PC-9 (cell line): Measurements from ENCODE around the gene CD200R1L. TPM values are rescaled to one million over a fixed set of nuclear protein-coding genes. Genes with fewer than 3 reads are reported as not detected.

Source experiments
- BruUV-seq: library from RNA; stranded (reverse); fragments of 400-500 nt; replicated peaks from 2 replicates; lab custom pipeline; 2021; lab: Mats Ljungman, UMichigan
- CTCF ChIA-PET: fragments of 300-600 bp; sonication (Branson Sonifier 250); formaldehyde crosslinking; loops from one replicate; lab custom pipeline; 2022; ENCODE audit warnings: antibody characterized with exemption; lab: Charles Lee
- POLR2A ChIA-PET: fragments of 300-600 bp; sonication (Branson Sonifier 250); formaldehyde crosslinking; loops from one replicate; lab custom pipeline; 2022; ENCODE audit warnings: antibody characterized with exemption; ENCODE audit not compliant: unreplicated experiment; lab: Charles Lee
- DNase-seq, 2 experiments: peaks; one replicate each; pipeline versions ENCODE4 v3.0.0 to v3.0.0-alpha.2; 2015 to 2022; ENCODE audit warnings: mixed read lengths in 1 of 2
- H2AFZ ChIP-seq: fragments of 200-600 bp; sonication (generic); 2 replicates; pipeline ENCODE4 v1.8.1; 2017; ENCODE audit warnings: antibody characterized with exemption
- H3F3A ChIP-seq: fragments of 200-600 bp; sonication (generic); 2 replicates; pipeline ENCODE4 v1.8.1; 2017; ENCODE audit warnings: antibody characterized with exemption, mild to moderate bottlenecking, low read depth; ENCODE audit not compliant: insufficient read depth
- H3K27ac ChIP-seq: fragments of 200-600 bp; sonication (generic); 2 replicates; pipeline ENCODE4 v1.6.1; 2016; ENCODE audit warnings: mixed run types
- H3K27me3 ChIP-seq: fragments of 200-600 bp; sonication (generic); 2 replicates; pipeline ENCODE4 v1.6.1; 2016; ENCODE audit warnings: low read depth, mixed run types; ENCODE audit not compliant: insufficient read depth
- H3K36me3 ChIP-seq: fragments of 200-600 bp; sonication (generic); 2 replicates; pipeline ENCODE4 v1.6.1; 2016; ENCODE audit warnings: low read depth, mixed run types
- H3K4me1 ChIP-seq: fragments of 200-600 bp; sonication (generic); replicated peaks from 2 replicates; pipeline ENCODE4 v1.6.1; 2016; ENCODE audit warnings: mixed run types; ENCODE audit not compliant: insufficient read depth
- H3K4me2 ChIP-seq: fragments of 200-600 bp; sonication (generic); 2 replicates; pipeline ENCODE4 v1.6.1; 2017; ENCODE audit warnings: mixed run types
- H3K4me3 ChIP-seq: fragments of 200-600 bp; sonication (generic); 2 replicates; pipeline ENCODE4 v1.6.1; 2016; ENCODE audit warnings: mixed run types
- H3K79me2 ChIP-seq: fragments of 200-600 bp; sonication (generic); 2 replicates; pipeline ENCODE4 v1.6.1; 2017; ENCODE audit warnings: low read depth, mixed run types
- H3K9me2 ChIP-seq: fragments of 200-600 bp; sonication (generic); 2 replicates; pipeline ENCODE4 v1.8.1; 2017; ENCODE audit warnings: mild to moderate bottlenecking; ENCODE audit not compliant: insufficient read depth
- H3K9me3 ChIP-seq: fragments of 200-600 bp; sonication (generic); 2 replicates; pipeline ENCODE4 v1.8.1; 2016; ENCODE audit warnings: low read depth; ENCODE audit not compliant: insufficient read depth
- H4K20me1 ChIP-seq: fragments of 200-600 bp; sonication (generic); 2 replicates; pipeline ENCODE4 v1.8.1; 2017; ENCODE audit not compliant: insufficient read depth
- CTCF ChIP-seq: fragments of 200-600 bp; sonication (generic); conservative IDR thresholded peaks from 2 replicates; pipeline ENCODE4 v1.6.1; 2017; ENCODE audit warnings: mixed run types, antibody characterized with exemption, mild to moderate bottlenecking, moderate library complexity
- EZH2 ChIP-seq: fragments of 200-600 bp; sonication (generic); IDR thresholded peaks from 2 replicates; pipeline ENCODE4 v1.8.0; 2017; ENCODE audit warnings: antibody characterized with exemption, low read depth
- intact Hi-C: fragments of 100-400 bp; cut with micrococcal nuclease; formaldehyde crosslinking; loops from one replicate; pipeline ENCODE4 v1.10.0; 2022; ENCODE audit not compliant: unreplicated experiment
- total RNA-seq: library from RNA; stranded (reverse); gene quantifications from 2 replicates; pipeline ENCODE4 v1.2.3, GENCODE V29; 2021

Gene CD200R1L
- total RNA-seq, 1 experiment from 2014 or later, result 0.37 TPM

- Histone ChIP-seq H3K4me3 (no peak overlapping the region), H3K27me3 (no peaks in the 10 kb centered on the region), H3K4me1 (peaks cover 33% of the 10 kb centered on the region), H3K9me3 (0 out of 2 replicates have a peak, but pooled peaks cover 3% of the 10 kb centered on the region), H3K36me3 (no peaks in the 10 kb centered on the region), H3K4me2 (peak overlapping the region; percentile 17; the same call in 1 of the 2 replicates), H3K9me2 (no peaks in the 10 kb centered on the region), H3K79me2 (no peaks in the 10 kb centered on the region), H2AFZ (no peak overlapping the region), H4K20me1 (no peaks in the 10 kb centered on the region), H3K27ac (peak overlapping the region; percentile 29; the same call in 1 of the 2 replicates), H3F3A (no peaks in the 10 kb centered on the region)
- TF ChIP-seq CTCF (no peak), EZH2 (no peak)
- POLR2A ChIA-PET, result interaction anchor here (0.6 kb wide), 2 partner anchors 16 to 144 kb away, joined by 3 to 12 read pairs; no protein-coding TSS in a partner anchor
- CTCF ChIA-PET, result interaction anchor here (1.5 kb wide), 1 partner anchor 81 kb away, joined by 5 read pairs; no protein-coding TSS in a partner anchor
- BruUV-seq, result no TSS peak
- intact Hi-C loops, result loop anchor here (5.0 kb wide), 1 partner anchor 176 kb away; the partner anchor contains the start of gene GTPBP8
- peak in 1 of 2 experiments; percentile 82 for DNase-seq
Observed at GRCh38 chr3:112815981-112816380, 30.7 kb downstream of the CD200R1L start.

- no peak overlapping the region for H3K4me3 ChIP-seq
- CTCF ChIA-PET, result interaction anchor here (0.7 to 2.2 kb wide), 6 partner anchors 13 to 171 kb away, joined by 3 to 27 read pairs (median 6); no protein-coding TSS in a partner anchor
- no peaks in the 10 kb centered on the region for H3K79me2 ChIP-seq
- no peaks in the 10 kb centered on the region for H3F3A ChIP-seq
- H4K20me1 ChIP-seq, result no peaks in the 10 kb centered on the region
- H3K4me1 ChIP-seq, result peaks cover 33% of the 10 kb centered on the region
- H3K36me3 ChIP-seq, result no peaks in the 10 kb centered on the region
- H3K27ac ChIP-seq, result peak overlapping the region; percentile 39
- H2AFZ ChIP-seq, result no peak overlapping the region
- intact Hi-C loops, result loop anchor here (1.0 to 5.0 kb wide), 9 partner anchors 36 to 702 kb away; no protein-coding TSS in a partner anchor
- no peak overlapping the region for H3K4me2 ChIP-seq
- H3K27me3 ChIP-seq, result no peaks in the 10 kb centered on the region
- TF ChIP-seq EZH2 (no peak), CTCF (peak; percentile 73)
- BruUV-seq, result no TSS peak
- no peaks in the 10 kb centered on the region for H3K9me2 ChIP-seq
- 0 out of 2 replicates have a peak, but pooled peaks cover 3% of the 10 kb centered on the region for H3K9me3 ChIP-seq
- DNase-seq, result peak; percentile 15 to 68
- POLR2A ChIA-PET, result interaction anchor here (0.5 to 1.0 kb wide), 5 partner anchors 40 to 178 kb away, joined by 3 to 15 read pairs (median 4); no protein-coding TSS in a partner anchor
Observed at GRCh38 chr3:112814266-112814665, 32.4 kb downstream of the CD200R1L start.

- POLR2A ChIA-PET, result interaction anchor here (0.5 to 1.0 kb wide), 7 partner anchors 39 to 169 kb away, joined by 3 to 15 read pairs (median 3); no protein-coding TSS in a partner anchor
- Histone ChIP-seq H3K27ac (peak overlapping the region; percentile 39), H3K9me2 (no peaks in the 10 kb centered on the region)
Observed at GRCh38 chr3:112813723-112814171, 32.9 kb downstream of the CD200R1L start.

More at GRCh38 chr3:112813723-112814171, 32.9 kb downstream of the CD200R1L start:
- Histone ChIP-seq H3F3A (no peaks in the 10 kb centered on the region), H3K36me3 (no peaks in the 10 kb centered on the region), H3K27me3 (no peaks in the 10 kb centered on the region), H3K9me3 (0 out of 2 replicates have a peak, but pooled peaks cover 3% of the 10 kb centered on the region), H4K20me1 (no peaks in the 10 kb centered on the region), H3K4me1 (peaks cover 33% of the 10 kb centered on the region), H3K4me3 (no peak overlapping the region), H3K4me2 (no peak overlapping the region), H3K79me2 (no peaks in the 10 kb centered on the region), H2AFZ (no peak overlapping the region)
- no peak for DNase-seq
- no TSS peak for BruUV-seq
- intact Hi-C loops, result loop anchor here (1.0 to 5.0 kb wide), 9 partner anchors 35 to 701 kb away; no protein-coding TSS in a partner anchor
- CTCF ChIA-PET, result interaction anchor here (0.6 to 2.2 kb wide), 7 partner anchors 12 to 171 kb away, joined by 3 to 27 read pairs (median 5); no protein-coding TSS in a partner anchor
- TF ChIP-seq CTCF (no peak), EZH2 (no peak)
